Vagina (tissue), 2 donors: ENCODE data around the gene PTBP1.

Source experiments
- POLR2A ChIP-seq, 2 donors: fragments of 450-650 bp; IDR thresholded peaks; one replicate each; pipeline ENCODE4 v1.6.1; 2017; ENCODE audit warnings: antibody characterized with exemption in 2 of 2, mild to moderate bottlenecking in 2 of 2, moderate library complexity in 2 of 2
- TF ChIP-seq, protein P1 (sequence below), 3 experiments: fragments of 450-650 bp in 2 of 3; fragments of 200-600 bp in 1 of 3; sonication (generic) in 1 of 3; IDR thresholded peaks; one replicate each; pipeline ENCODE4 v1.5.1; 2017 to 2019; ENCODE audit warnings: antibody characterized with exemption in 3 of 3, mild to moderate bottlenecking in 2 of 3, moderate library complexity in 2 of 3

DNA sequence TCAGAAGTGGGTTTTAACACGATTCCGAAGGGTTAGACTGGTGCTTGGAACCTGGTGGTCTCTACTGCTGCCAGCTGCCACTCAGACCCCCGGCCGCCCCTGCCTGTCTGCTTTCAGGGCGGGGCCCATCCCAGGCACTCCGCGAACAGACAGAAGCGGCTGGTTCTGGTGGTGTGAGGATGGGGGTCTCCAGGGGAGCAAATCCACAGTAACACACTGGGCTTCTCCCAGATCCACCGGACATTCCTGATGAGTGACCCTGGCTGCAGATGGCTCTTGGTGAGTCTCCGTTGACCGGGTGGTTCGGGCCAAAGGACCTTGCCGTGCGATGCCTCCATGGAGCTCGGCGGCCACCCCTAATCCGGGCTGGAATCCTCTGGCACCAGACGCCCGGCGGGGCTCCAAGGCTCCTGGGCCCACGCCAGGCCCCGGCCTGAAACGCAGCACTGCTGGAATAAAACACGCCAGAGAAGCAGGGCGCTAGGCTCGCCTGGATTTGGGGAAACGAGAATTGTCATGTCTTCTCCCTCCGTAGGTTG is 2.1 kb upstream of the PTBP1 start:
- TF ChIP-seq, protein P1, sequence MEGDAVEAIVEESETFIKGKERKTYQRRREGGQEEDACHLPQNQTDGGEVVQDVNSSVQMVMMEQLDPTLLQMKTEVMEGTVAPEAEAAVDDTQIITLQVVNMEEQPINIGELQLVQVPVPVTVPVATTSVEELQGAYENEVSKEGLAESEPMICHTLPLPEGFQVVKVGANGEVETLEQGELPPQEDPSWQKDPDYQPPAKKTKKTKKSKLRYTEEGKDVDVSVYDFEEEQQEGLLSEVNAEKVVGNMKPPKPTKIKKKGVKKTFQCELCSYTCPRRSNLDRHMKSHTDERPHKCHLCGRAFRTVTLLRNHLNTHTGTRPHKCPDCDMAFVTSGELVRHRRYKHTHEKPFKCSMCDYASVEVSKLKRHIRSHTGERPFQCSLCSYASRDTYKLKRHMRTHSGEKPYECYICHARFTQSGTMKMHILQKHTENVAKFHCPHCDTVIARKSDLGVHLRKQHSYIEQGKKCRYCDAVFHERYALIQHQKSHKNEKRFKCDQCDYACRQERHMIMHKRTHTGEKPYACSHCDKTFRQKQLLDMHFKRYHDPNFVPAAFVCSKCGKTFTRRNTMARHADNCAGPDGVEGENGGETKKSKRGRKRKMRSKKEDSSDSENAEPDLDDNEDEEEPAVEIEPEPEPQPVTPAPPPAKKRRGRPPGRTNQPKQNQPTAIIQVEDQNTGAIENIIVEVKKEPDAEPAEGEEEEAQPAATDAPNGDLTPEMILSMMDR (IDR thresholded peaks at IDR 0.05) = no peak
- TF ChIP-seq POLR2A (IDR thresholded peaks at IDR 0.05) = no peak
